Measurements from ENCODE around the gene SEMA4A.

SEMA4A gene

GRCh38 chr1:156108057-156108456 lies 45.3 kb upstream of the SEMA4A start:
- Histone ChIP-seq H3K4me2 (no peak overlapping the region), H3K36me3 (ENCODE audit: insufficient read depth) (no peaks in the 10 kb centered on the region), H3K9ac (no peak overlapping the region), H3K4me1 (ENCODE audit: low read depth, poor library complexity, severe bottlenecking) (peaks cover 53% of the 10 kb centered on the region), H3K27ac (no peak overlapping the region; the same call in 1 of the 2 replicates), H2AFZ (ENCODE audit: low read depth) (no peak overlapping the region), H4K20me1 (ENCODE audit: insufficient read depth) (no peaks in the 10 kb centered on the region), H3K79me2 (ENCODE audit: insufficient read depth, low read depth) (no peaks in the 10 kb centered on the region), H3K4me3 (IDR thresholded peaks at IDR 0.05; ENCODE audit: insufficient read depth, low read depth, low read length) (no peak overlapping the region), H3K27me3 (ENCODE audit: insufficient read depth, low read depth) (no peaks in the 10 kb centered on the region)
- no peak for TF ChIP-seq CTCF (conservative IDR thresholded peaks at IDR 0.05; ENCODE audit: low read depth, low read length)

GRCh38 chr1:156108664-156109241 lies 44.6 kb upstream of the SEMA4A start:
- Histone ChIP-seq H3K79me2 (ENCODE audit: insufficient read depth, low read depth) (no peaks in the 10 kb centered on the region), H3K9ac (no peak overlapping the region), H3K27me3 (ENCODE audit: insufficient read depth, low read depth) (no peaks in the 10 kb centered on the region), H4K20me1 (ENCODE audit: insufficient read depth) (no peaks in the 10 kb centered on the region), H3K4me3 (IDR thresholded peaks at IDR 0.05; ENCODE audit: insufficient read depth, low read depth, low read length) (no peak overlapping the region), H3K27ac (no peak overlapping the region; the same call in 1 of the 2 replicates), H3K4me1 (ENCODE audit: low read depth, poor library complexity, severe bottlenecking) (peaks cover 54% of the 10 kb centered on the region), H2AFZ (ENCODE audit: low read depth) (no peak overlapping the region), H3K4me2 (no peak overlapping the region), H3K36me3 (ENCODE audit: insufficient read depth) (no peaks in the 10 kb centered on the region)
- TF ChIP-seq CTCF (conservative IDR thresholded peaks at IDR 0.05; ENCODE audit: low read depth, low read length) = no peak

GRCh38 chr1:156110252-156110651 lies 43.1 kb upstream of the SEMA4A start:
- no peak overlapping the region for H3K4me2 ChIP-seq
- no peak overlapping the region for H3K9ac ChIP-seq
- TF ChIP-seq CTCF (conservative IDR thresholded peaks at IDR 0.05; ENCODE audit: low read depth, low read length) = no peak
- no peak overlapping the region for H2AFZ ChIP-seq (ENCODE audit: low read depth)
- H3K27me3 ChIP-seq (ENCODE audit: insufficient read depth, low read depth) = no peaks in the 10 kb centered on the region
- no peak overlapping the region for H3K27ac ChIP-seq
- no peaks in the 10 kb centered on the region for H3K36me3 ChIP-seq (ENCODE audit: insufficient read depth)
- H3K79me2 ChIP-seq (ENCODE audit: insufficient read depth, low read depth) = peaks cover 7% of the 10 kb centered on the region
- no peaks in the 10 kb centered on the region for H4K20me1 ChIP-seq (ENCODE audit: insufficient read depth)
- peaks cover 46% of the 10 kb centered on the region for H3K4me1 ChIP-seq (ENCODE audit: low read depth, poor library complexity, severe bottlenecking)
- H3K4me3 ChIP-seq (IDR thresholded peaks at IDR 0.05; ENCODE audit: insufficient read depth, low read depth, low read length) = no peak overlapping the region

- Histone ChIP-seq H3K4me2 (no peak overlapping the region), H3K36me3 (ENCODE audit: insufficient read depth) (no peaks in the 10 kb centered on the region), H3K79me2 (ENCODE audit: insufficient read depth, low read depth) (peaks cover 19% of the 10 kb centered on the region), H3K4me3 (IDR thresholded peaks at IDR 0.05; ENCODE audit: insufficient read depth, low read depth, low read length) (no peak overlapping the region), H2AFZ (ENCODE audit: low read depth) (no peak overlapping the region), H3K27ac (no peak overlapping the region), H3K27me3 (ENCODE audit: insufficient read depth, low read depth) (no peaks in the 10 kb centered on the region), H4K20me1 (ENCODE audit: insufficient read depth) (no peaks in the 10 kb centered on the region), H3K4me1 (ENCODE audit: low read depth, poor library complexity, severe bottlenecking) (peaks cover 38% of the 10 kb centered on the region), H3K9ac (no peak overlapping the region)
- TF ChIP-seq CTCF (conservative IDR thresholded peaks at IDR 0.05; ENCODE audit: low read depth, low read length) = no peak
Observed at GRCh38 chr1:156111355-156111962, 41.9 kb upstream of the SEMA4A start.
